GM12865 (cell line): ENCODE results near the gene MTERF1.

ENCODE experiments used
- DNase-seq: peaks from one replicate; pipeline ENCODE4 v3.0.0; 2010; ENCODE audit warnings: low read depth
- H3K4me3 ChIP-seq: 2 replicates; pipeline ENCODE4 v1.5.1; 2011; ENCODE audit warnings: mild to moderate bottlenecking, low read depth, low read length, control low read depth
- TF ChIP-seq, protein P1 (sequence below): IDR thresholded peaks from 2 replicates; pipeline ENCODE4 v1.5.1; 2011; ENCODE audit warnings: low read length, control low read depth, low read depth, inconsistent platforms; ENCODE audit not compliant: insufficient read depth; ENCODE audit errors: missing control alignments

MTERF1 gene, protein sequence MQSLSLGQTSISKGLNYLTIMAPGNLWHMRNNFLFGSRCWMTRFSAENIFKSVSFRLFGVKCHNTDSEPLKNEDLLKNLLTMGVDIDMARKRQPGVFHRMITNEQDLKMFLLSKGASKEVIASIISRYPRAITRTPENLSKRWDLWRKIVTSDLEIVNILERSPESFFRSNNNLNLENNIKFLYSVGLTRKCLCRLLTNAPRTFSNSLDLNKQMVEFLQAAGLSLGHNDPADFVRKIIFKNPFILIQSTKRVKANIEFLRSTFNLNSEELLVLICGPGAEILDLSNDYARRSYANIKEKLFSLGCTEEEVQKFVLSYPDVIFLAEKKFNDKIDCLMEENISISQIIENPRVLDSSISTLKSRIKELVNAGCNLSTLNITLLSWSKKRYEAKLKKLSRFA

DNA sequence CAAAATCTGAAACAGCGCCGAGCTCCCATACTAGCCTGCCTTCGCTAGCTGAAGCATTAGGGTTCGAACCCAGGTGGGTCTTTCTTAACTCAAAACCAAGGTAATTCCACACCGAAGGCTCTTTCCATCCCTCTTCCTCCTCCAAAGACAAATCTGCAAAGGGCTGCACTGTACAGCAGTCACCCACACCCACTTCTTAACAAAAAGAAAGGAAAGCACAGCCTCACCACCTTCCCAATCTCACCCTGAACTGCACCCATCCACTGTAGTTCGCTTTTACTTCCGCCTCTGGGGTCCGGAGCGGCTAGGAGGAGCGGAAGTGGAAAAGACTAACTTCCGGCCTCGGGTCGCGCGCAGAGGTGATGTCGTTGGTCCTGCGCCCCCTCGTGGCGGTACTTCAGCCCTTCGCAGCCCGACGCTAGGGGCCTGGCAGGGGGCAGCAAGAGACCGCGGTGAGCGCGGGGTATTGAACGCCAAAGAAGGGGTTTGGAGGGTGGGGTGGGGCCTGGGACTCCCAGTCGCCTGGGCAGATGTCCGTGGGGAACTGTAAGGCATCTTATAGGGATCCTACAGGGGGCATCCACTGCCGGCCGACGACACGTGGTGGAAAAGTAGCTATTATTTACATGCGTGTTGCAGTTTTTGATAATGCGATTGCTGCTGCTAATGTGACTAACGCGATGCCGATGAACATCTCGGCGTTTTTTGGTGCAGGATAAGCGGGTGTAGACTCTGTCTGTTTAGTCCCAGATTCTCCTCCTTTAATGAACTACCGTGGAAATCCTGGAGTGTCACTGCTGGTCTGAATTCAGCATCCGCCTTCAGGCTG, at the start of gene MTERF1:
TSS of gene MTERF1 (minus strand) at position 290 of the 829 bp plus-strand sequence. CDS start 619 bp downstream, outside the sequence.
- TF ChIP-seq, protein P1, sequence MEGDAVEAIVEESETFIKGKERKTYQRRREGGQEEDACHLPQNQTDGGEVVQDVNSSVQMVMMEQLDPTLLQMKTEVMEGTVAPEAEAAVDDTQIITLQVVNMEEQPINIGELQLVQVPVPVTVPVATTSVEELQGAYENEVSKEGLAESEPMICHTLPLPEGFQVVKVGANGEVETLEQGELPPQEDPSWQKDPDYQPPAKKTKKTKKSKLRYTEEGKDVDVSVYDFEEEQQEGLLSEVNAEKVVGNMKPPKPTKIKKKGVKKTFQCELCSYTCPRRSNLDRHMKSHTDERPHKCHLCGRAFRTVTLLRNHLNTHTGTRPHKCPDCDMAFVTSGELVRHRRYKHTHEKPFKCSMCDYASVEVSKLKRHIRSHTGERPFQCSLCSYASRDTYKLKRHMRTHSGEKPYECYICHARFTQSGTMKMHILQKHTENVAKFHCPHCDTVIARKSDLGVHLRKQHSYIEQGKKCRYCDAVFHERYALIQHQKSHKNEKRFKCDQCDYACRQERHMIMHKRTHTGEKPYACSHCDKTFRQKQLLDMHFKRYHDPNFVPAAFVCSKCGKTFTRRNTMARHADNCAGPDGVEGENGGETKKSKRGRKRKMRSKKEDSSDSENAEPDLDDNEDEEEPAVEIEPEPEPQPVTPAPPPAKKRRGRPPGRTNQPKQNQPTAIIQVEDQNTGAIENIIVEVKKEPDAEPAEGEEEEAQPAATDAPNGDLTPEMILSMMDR = peak; percentile 95
- DNase-seq = peak; percentile 96
- H3K4me3 ChIP-seq = peak within 1 kb of the TSS; percentile 58

DNA sequence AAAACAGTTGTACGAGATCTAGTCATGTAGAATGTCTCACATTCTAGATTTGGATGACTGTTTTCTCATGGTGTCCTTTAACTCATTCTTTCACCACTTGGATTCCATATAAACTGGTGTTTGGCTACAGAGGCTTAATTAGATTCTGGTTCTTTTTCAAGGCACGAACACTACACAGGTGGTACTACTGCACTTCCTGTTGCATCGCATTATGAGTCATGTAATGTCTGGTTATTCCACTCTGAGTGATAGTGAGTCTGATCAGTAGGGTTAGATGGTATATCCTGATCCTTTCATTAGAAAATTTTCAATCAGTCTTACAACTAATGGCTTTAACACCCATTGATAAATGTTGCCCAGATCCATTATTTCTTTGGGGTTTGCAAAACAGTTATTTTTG, 49.0 kb upstream of the MTERF1 start:
- TF ChIP-seq, protein P1 = no peak
- H3K4me3 ChIP-seq = no peak overlapping the region
- DNase-seq = peak; percentile 17

GRCh38 chr7:91927912-91928311, 47.4 kb upstream of the MTERF1 start:
- TF ChIP-seq, protein P1 = no peak
- no peak for DNase-seq

GRCh38 chr7:91922857-91923256, 42.4 kb upstream of the MTERF1 start:
- no peak for DNase-seq
- TF ChIP-seq, protein P1 = no peak
- no peak overlapping the region for H3K4me3 ChIP-seq

More at GRCh38 chr7:91927912-91928311, 47.4 kb upstream of the MTERF1 start:
- no peak overlapping the region for H3K4me3 ChIP-seq

- TF ChIP-seq, protein P1 = no peak
- no peak for DNase-seq
- no peak overlapping the region for H3K4me3 ChIP-seq
Observed at GRCh38 chr7:91918356-91918755, 37.9 kb upstream of the MTERF1 start.

DNA sequence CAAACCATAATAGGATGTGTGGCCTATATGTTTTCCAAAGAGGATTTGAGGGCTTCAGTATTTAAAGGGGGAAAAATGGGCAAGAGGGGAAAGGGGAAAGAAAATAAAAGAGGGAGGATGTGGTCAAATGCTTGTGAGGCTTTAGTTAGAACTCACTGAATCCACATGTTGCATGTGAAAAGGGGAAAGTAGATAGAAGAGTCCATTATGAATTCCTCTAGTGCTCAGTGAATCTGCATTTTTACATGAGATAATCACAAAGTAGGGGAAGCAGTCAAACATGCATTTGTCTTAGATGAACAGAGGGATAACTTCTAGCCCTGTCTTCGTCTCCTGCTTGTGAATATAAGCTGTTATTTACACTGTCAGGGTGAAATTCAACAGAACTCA, 35.5 kb upstream of the MTERF1 start:
- TF ChIP-seq, protein P1 = no peak
- no peak overlapping the region for H3K4me3 ChIP-seq
- DNase-seq = no peak
